ENCODE results near the gene CCHCR1. TPM values are rescaled to one million over a fixed set of nuclear protein-coding genes. Genes with fewer than 3 reads are reported as not detected.

Gene CCHCR1
- total RNA-seq, 1 donor from 2014 or later: 36.8 TPM

- Mint-ChIP-seq H3K4me1 (ENCODE audit: unreplicated experiment) (peaks cover 5% of the 10 kb centered on the region), H3K36me3 (no peaks in the 10 kb centered on the region), H3K27ac (no peak overlapping the region), H3K4me3 (no peak overlapping the region), H3K27me3 (peaks cover 23% of the 10 kb centered on the region), H3K9me3 (no peaks in the 10 kb centered on the region)
- DNase-seq (ENCODE audit: extremely low spot score, unreplicated experiment): no peak
- TF ChIP-seq CTCF (conservative IDR thresholded peaks at IDR 0.05): no peak
These were observed 26.9 kb downstream of the CCHCR1 start for GRCh38 chr6:31130751-31131150.

- peaks cover 23% of the 10 kb centered on the region for H3K27me3 Mint-ChIP-seq
- no peak overlapping the region for H3K27ac Mint-ChIP-seq
These were observed 28.5 kb downstream of the CCHCR1 start for GRCh38 chr6:31129130-31129529.

GRCh38 chr6:31128093-31128676 is 29.4 kb downstream of the CCHCR1 start:
- H3K9me3 Mint-ChIP-seq: no peaks in the 10 kb centered on the region
- H3K4me1 Mint-ChIP-seq (ENCODE audit: unreplicated experiment): peaks cover 5% of the 10 kb centered on the region
- DNase-seq (ENCODE audit: extremely low spot score, unreplicated experiment): no peak
- H3K27me3 Mint-ChIP-seq: peaks cover 31% of the 10 kb centered on the region
- peak overlapping the region; percentile 52 for H3K27ac Mint-ChIP-seq
- no peak overlapping the region for H3K4me3 Mint-ChIP-seq
- no peaks in the 10 kb centered on the region for H3K36me3 Mint-ChIP-seq
- TF ChIP-seq CTCF (conservative IDR thresholded peaks at IDR 0.05): peak; percentile 88

More at GRCh38 chr6:31129130-31129529, 28.5 kb downstream of the CCHCR1 start:
- TF ChIP-seq CTCF (conservative IDR thresholded peaks at IDR 0.05): no peak
- H3K36me3 Mint-ChIP-seq: no peaks in the 10 kb centered on the region
- peaks cover 5% of the 10 kb centered on the region for H3K4me1 Mint-ChIP-seq (ENCODE audit: unreplicated experiment)
- no peak overlapping the region for H3K4me3 Mint-ChIP-seq
- no peak for DNase-seq (ENCODE audit: extremely low spot score, unreplicated experiment)
- H3K9me3 Mint-ChIP-seq: no peaks in the 10 kb centered on the region

GRCh38 chr6:31126396-31127175 is 31.0 kb downstream of the CCHCR1 start:
- Mint-ChIP-seq H3K4me1 (ENCODE audit: unreplicated experiment) (peaks cover 5% of the 10 kb centered on the region), H3K4me3 (no peak overlapping the region), H3K27ac (no peak overlapping the region), H3K36me3 (no peaks in the 10 kb centered on the region), H3K9me3 (no peaks in the 10 kb centered on the region), H3K27me3 (peaks cover 36% of the 10 kb centered on the region)
- DNase-seq (ENCODE audit: extremely low spot score, unreplicated experiment): no peak
- TF ChIP-seq CTCF (conservative IDR thresholded peaks at IDR 0.05): no peak

- Mint-ChIP-seq H3K27me3 (peaks cover 37% of the 10 kb centered on the region), H3K36me3 (no peaks in the 10 kb centered on the region), H3K9me3 (no peaks in the 10 kb centered on the region), H3K4me3 (no peak overlapping the region), H3K4me1 (ENCODE audit: unreplicated experiment) (peaks cover 5% of the 10 kb centered on the region), H3K27ac (no peak overlapping the region)
- no peak for TF ChIP-seq CTCF (conservative IDR thresholded peaks at IDR 0.05)
- no peak for DNase-seq (ENCODE audit: extremely low spot score, unreplicated experiment)
These were observed 31.8 kb downstream of the CCHCR1 start for GRCh38 chr6:31125586-31126363.

All from type B pancreatic cell (in vitro differentiated cells).